ENCODE data around the gene RAMP1. TPM values are rescaled to one million over a fixed set of nuclear protein-coding genes. Genes with fewer than 3 reads are reported as not detected.

RAMP1 gene
- 1.1 TPM for polyA plus RNA-seq (2013, experiment 1 of 2)
- 0.56 TPM for polyA plus RNA-seq (2013, experiment 2 of 2)

GRCh38 chr2:237859533-237860272 is at the start of gene RAMP1:
TSS of gene RAMP1 (plus strand) at chr2:237859623. CDS start at chr2:237859676, 53 bp downstream.
- H3K79me1 ChIP-seq (ENCODE audit: low read length) = no peaks in the 10 kb centered on the region
- H3K27ac ChIP-seq (ENCODE audit: low read depth, low read length) = no peak within 1 kb of the TSS

GRCh38 chr2:237815637-237816036 is 43.8 kb upstream of the RAMP1 start:
- H2BK15ac ChIP-seq (replicated peaks; ENCODE audit: low read depth) = no peak overlapping the region
- H4K8ac ChIP-seq (ENCODE audit: low read depth, low read length) = no peak overlapping the region
- no CpG with 5 or more reads among the region's 1 CpG for WGBS (ENCODE audit: extremely low coverage, insufficient coverage, low lambda C conversion rate)
- no peak overlapping the region for H2AK5ac ChIP-seq (ENCODE audit: low read length)
- no peak overlapping the region for H3K9ac ChIP-seq (ENCODE audit: low read length)
- H3K56ac ChIP-seq (ENCODE audit: low read length) = no peak overlapping the region
- H3K27me3 ChIP-seq (ENCODE audit: insufficient read depth, low read length, poor library complexity) = no peaks in the 10 kb centered on the region
- no peak overlapping the region for H2BK5ac ChIP-seq (ENCODE audit: low read length)
- H4K5ac ChIP-seq (ENCODE audit: low read length) = no peak overlapping the region
- H3K27ac ChIP-seq (ENCODE audit: low read depth, low read length) = no peak overlapping the region
- H3K36me3 ChIP-seq (ENCODE audit: control insufficient read depth, insufficient read depth, low read length) = no peaks in the 10 kb centered on the region
- no peak overlapping the region for H3K4me3 ChIP-seq (ENCODE audit: low read length)
- no peak for DNase-seq
- H3K23ac ChIP-seq (ENCODE audit: low read length) = no peak overlapping the region
- no peak overlapping the region for H3K4ac ChIP-seq (ENCODE audit: low read depth, low read length)
- no peak overlapping the region for H3K4me2 ChIP-seq (ENCODE audit: low read length)
- H3K79me1 ChIP-seq (ENCODE audit: low read length) = no peaks in the 10 kb centered on the region
- no peak overlapping the region for H3K18ac ChIP-seq (ENCODE audit: low read length)
- H3K4me1 ChIP-seq (ENCODE audit: control insufficient read depth, low read depth, low read length) = no peaks in the 10 kb centered on the region
- no peaks in the 10 kb centered on the region for H3K79me2 ChIP-seq (ENCODE audit: control insufficient read depth, insufficient read depth, low read length)
- H2BK120ac ChIP-seq (ENCODE audit: low read depth, low read length) = no peak overlapping the region

More at GRCh38 chr2:237859533-237860272, at the start of gene RAMP1:
- no peak within 1 kb of the TSS for H2BK5ac ChIP-seq (ENCODE audit: low read length)
- peak within 1 kb of the TSS; percentile 56 for H3K56ac ChIP-seq (ENCODE audit: low read length)
- peak within 1 kb of the TSS; percentile 69 for H3K4me2 ChIP-seq (ENCODE audit: low read length)
- H2BK15ac ChIP-seq (replicated peaks; ENCODE audit: low read depth) = no peak within 1 kb of the TSS
- H2BK120ac ChIP-seq (ENCODE audit: low read depth, low read length) = no peak within 1 kb of the TSS
- H3K36me3 ChIP-seq (ENCODE audit: control insufficient read depth, insufficient read depth, low read length) = no peaks in the 10 kb centered on the region
- no peaks in the 10 kb centered on the region for H3K79me2 ChIP-seq (ENCODE audit: control insufficient read depth, insufficient read depth, low read length)
- H3K9ac ChIP-seq (ENCODE audit: low read length) = peak within 1 kb of the TSS; percentile 21
- H2AK5ac ChIP-seq (ENCODE audit: low read length) = no peak within 1 kb of the TSS
- no peak within 1 kb of the TSS for H4K8ac ChIP-seq (ENCODE audit: low read depth, low read length)
- H3K4ac ChIP-seq (ENCODE audit: low read depth, low read length) = no peak within 1 kb of the TSS
- H3K23ac ChIP-seq (ENCODE audit: low read length) = no peak within 1 kb of the TSS
- DNase-seq = peak; percentile 39
- peaks cover 9% of the 10 kb centered on the region for H3K27me3 ChIP-seq (ENCODE audit: insufficient read depth, low read length, poor library complexity)
- WGBS (ENCODE audit: extremely low coverage, insufficient coverage, low lambda C conversion rate) = no CpG with 5 or more reads among the region's 79 CpGs
- peaks cover 3% of the 10 kb centered on the region for H3K4me1 ChIP-seq (ENCODE audit: control insufficient read depth, low read depth, low read length)
- H4K5ac ChIP-seq (ENCODE audit: low read length) = no peak within 1 kb of the TSS
- peak within 1 kb of the TSS; percentile 69 for H3K18ac ChIP-seq (ENCODE audit: low read length)
- no peak within 1 kb of the TSS for H3K4me3 ChIP-seq (ENCODE audit: low read length)

- Histone ChIP-seq H3K18ac (ENCODE audit: low read length) (no peak overlapping the region), H3K23ac (ENCODE audit: low read length) (no peak overlapping the region), H3K4me3 (ENCODE audit: low read length) (no peak overlapping the region), H3K4me1 (ENCODE audit: control insufficient read depth, low read depth, low read length) (no peaks in the 10 kb centered on the region), H3K27ac (ENCODE audit: low read depth, low read length) (no peak overlapping the region), H3K79me2 (ENCODE audit: control insufficient read depth, insufficient read depth, low read length) (no peaks in the 10 kb centered on the region), H3K56ac (ENCODE audit: low read length) (no peak overlapping the region), H2BK5ac (ENCODE audit: low read length) (no peak overlapping the region), H2BK15ac (replicated peaks; ENCODE audit: low read depth) (no peak overlapping the region), H3K4ac (ENCODE audit: low read depth, low read length) (no peak overlapping the region), H3K27me3 (ENCODE audit: insufficient read depth, low read length, poor library complexity) (no peaks in the 10 kb centered on the region), H4K8ac (ENCODE audit: low read depth, low read length) (no peak overlapping the region), H2BK120ac (ENCODE audit: low read depth, low read length) (no peak overlapping the region), H3K4me2 (ENCODE audit: low read length) (no peak overlapping the region), H3K9ac (ENCODE audit: low read length) (no peak overlapping the region), H3K79me1 (ENCODE audit: low read length) (no peaks in the 10 kb centered on the region), H2AK5ac (ENCODE audit: low read length) (no peak overlapping the region), H4K5ac (ENCODE audit: low read length) (no peak overlapping the region), H3K36me3 (ENCODE audit: control insufficient read depth, insufficient read depth, low read length) (no peaks in the 10 kb centered on the region)
- no CpG with 5 or more reads among the region's 1 CpG for WGBS (ENCODE audit: extremely low coverage, insufficient coverage, low lambda C conversion rate)
- no peak for DNase-seq
Observed at GRCh38 chr2:237816531-237816930, 42.9 kb upstream of the RAMP1 start.

GRCh38 chr2:237818066-237818473 is 41.4 kb upstream of the RAMP1 start:
- no peak overlapping the region for H2BK15ac ChIP-seq (replicated peaks; ENCODE audit: low read depth)
- H2AK5ac ChIP-seq (ENCODE audit: low read length) = no peak overlapping the region
- DNase-seq = no peak
- WGBS (ENCODE audit: extremely low coverage, insufficient coverage, low lambda C conversion rate) = no CpG with 5 or more reads among the region's 5 CpGs
- no peaks in the 10 kb centered on the region for H3K79me2 ChIP-seq (ENCODE audit: control insufficient read depth, insufficient read depth, low read length)
- no peak overlapping the region for H4K5ac ChIP-seq (ENCODE audit: low read length)
- H4K8ac ChIP-seq (ENCODE audit: low read depth, low read length) = no peak overlapping the region
- no peak overlapping the region for H2BK5ac ChIP-seq (ENCODE audit: low read length)
- no peak overlapping the region for H3K23ac ChIP-seq (ENCODE audit: low read length)
- H3K79me1 ChIP-seq (ENCODE audit: low read length) = no peaks in the 10 kb centered on the region
- H3K36me3 ChIP-seq (ENCODE audit: control insufficient read depth, insufficient read depth, low read length) = no peaks in the 10 kb centered on the region
- no peaks in the 10 kb centered on the region for H3K4me1 ChIP-seq (ENCODE audit: control insufficient read depth, low read depth, low read length)
- no peak overlapping the region for H3K4me3 ChIP-seq (ENCODE audit: low read length)
- no peak overlapping the region for H3K27ac ChIP-seq (ENCODE audit: low read depth, low read length)
- H3K9ac ChIP-seq (ENCODE audit: low read length) = no peak overlapping the region
- H2BK120ac ChIP-seq (ENCODE audit: low read depth, low read length) = no peak overlapping the region
- H3K4ac ChIP-seq (ENCODE audit: low read depth, low read length) = no peak overlapping the region
- H3K4me2 ChIP-seq (ENCODE audit: low read length) = no peak overlapping the region
- no peak overlapping the region for H3K56ac ChIP-seq (ENCODE audit: low read length)
- no peak overlapping the region for H3K18ac ChIP-seq (ENCODE audit: low read length)
- H3K27me3 ChIP-seq (ENCODE audit: insufficient read depth, low read length, poor library complexity) = no peaks in the 10 kb centered on the region

- Histone ChIP-seq H3K56ac (ENCODE audit: low read length) (no peak overlapping the region), H2BK120ac (ENCODE audit: low read depth, low read length) (no peak overlapping the region), H4K5ac (ENCODE audit: low read length) (no peak overlapping the region), H3K4me1 (ENCODE audit: control insufficient read depth, low read depth, low read length) (no peaks in the 10 kb centered on the region), H3K4me3 (ENCODE audit: low read length) (no peak overlapping the region), H2AK5ac (ENCODE audit: low read length) (no peak overlapping the region), H3K27me3 (ENCODE audit: insufficient read depth, low read length, poor library complexity) (no peaks in the 10 kb centered on the region), H2BK15ac (replicated peaks; ENCODE audit: low read depth) (no peak overlapping the region), H3K9ac (ENCODE audit: low read length) (no peak overlapping the region), H3K18ac (ENCODE audit: low read length) (no peak overlapping the region), H3K79me1 (ENCODE audit: low read length) (no peaks in the 10 kb centered on the region), H3K4ac (ENCODE audit: low read depth, low read length) (no peak overlapping the region), H3K79me2 (ENCODE audit: control insufficient read depth, insufficient read depth, low read length) (no peaks in the 10 kb centered on the region), H3K23ac (ENCODE audit: low read length) (no peak overlapping the region), H4K8ac (ENCODE audit: low read depth, low read length) (no peak overlapping the region), H3K27ac (ENCODE audit: low read depth, low read length) (no peak overlapping the region), H3K36me3 (ENCODE audit: control insufficient read depth, insufficient read depth, low read length) (no peaks in the 10 kb centered on the region), H3K4me2 (ENCODE audit: low read length) (no peak overlapping the region), H2BK5ac (ENCODE audit: low read length) (no peak overlapping the region)
- WGBS (ENCODE audit: extremely low coverage, insufficient coverage, low lambda C conversion rate) = no CpG with 5 or more reads among the region's 2 CpGs
- no peak for DNase-seq
Observed at GRCh38 chr2:237819231-237819630, 40.2 kb upstream of the RAMP1 start.

- no peaks in the 10 kb centered on the region for H3K4me1 ChIP-seq (ENCODE audit: control insufficient read depth, low read depth, low read length)
- no peaks in the 10 kb centered on the region for H3K27me3 ChIP-seq (ENCODE audit: insufficient read depth, low read length, poor library complexity)
- no peak overlapping the region for H3K18ac ChIP-seq (ENCODE audit: low read length)
- H2BK5ac ChIP-seq (ENCODE audit: low read length) = no peak overlapping the region
- no peak overlapping the region for H2AK5ac ChIP-seq (ENCODE audit: low read length)
- no CpG with 5 or more reads among the region's 2 CpGs for WGBS (ENCODE audit: extremely low coverage, insufficient coverage, low lambda C conversion rate)
- H3K79me1 ChIP-seq (ENCODE audit: low read length) = no peaks in the 10 kb centered on the region
- no peak overlapping the region for H4K5ac ChIP-seq (ENCODE audit: low read length)
- H3K4ac ChIP-seq (ENCODE audit: low read depth, low read length) = no peak overlapping the region
- H4K8ac ChIP-seq (ENCODE audit: low read depth, low read length) = no peak overlapping the region
- no peak overlapping the region for H2BK15ac ChIP-seq (replicated peaks; ENCODE audit: low read depth)
- no peaks in the 10 kb centered on the region for H3K36me3 ChIP-seq (ENCODE audit: control insufficient read depth, insufficient read depth, low read length)
- H3K56ac ChIP-seq (ENCODE audit: low read length) = no peak overlapping the region
- DNase-seq = no peak
- H3K9ac ChIP-seq (ENCODE audit: low read length) = no peak overlapping the region
- H3K23ac ChIP-seq (ENCODE audit: low read length) = no peak overlapping the region
- H3K4me2 ChIP-seq (ENCODE audit: low read length) = no peak overlapping the region
- H2BK120ac ChIP-seq (ENCODE audit: low read depth, low read length) = no peak overlapping the region
- no peak overlapping the region for H3K4me3 ChIP-seq (ENCODE audit: low read length)
- H3K79me2 ChIP-seq (ENCODE audit: control insufficient read depth, insufficient read depth, low read length) = no peaks in the 10 kb centered on the region
- H3K27ac ChIP-seq (ENCODE audit: low read depth, low read length) = no peak overlapping the region
Observed at GRCh38 chr2:237820421-237820820, 39.0 kb upstream of the RAMP1 start.
